Endothelial cell (in vitro differentiated cells): Measurements from ENCODE around the gene TBL1XR1. TPM values are rescaled to one million over a fixed set of nuclear protein-coding genes. Genes with fewer than 3 reads are reported as not detected.

ENCODE experiments used
- DNase-seq: peaks from one replicate; pipeline ENCODE4 v3.0.0; 2021; ENCODE audit warnings: low spot score
- H3K27ac Mint-ChIP-seq: one replicate; pipeline ENCODE4 v1.8.0; 2021; ENCODE audit warnings: mixed read lengths, inconsistent platforms; ENCODE audit not compliant: unreplicated experiment
- H3K27me3 Mint-ChIP-seq: one replicate; pipeline ENCODE4 v1.8.0; 2021; ENCODE audit warnings: mild to moderate bottlenecking, moderate library complexity, mixed read lengths, inconsistent platforms; ENCODE audit not compliant: unreplicated experiment
- H3K36me3 Mint-ChIP-seq: one replicate; pipeline ENCODE4 v1.8.0; 2021; ENCODE audit warnings: mild to moderate bottlenecking, low read depth, mixed read lengths, inconsistent platforms; ENCODE audit not compliant: unreplicated experiment
- H3K4me1 Mint-ChIP-seq: one replicate; pipeline ENCODE4 v1.8.0; 2021; ENCODE audit warnings: mild to moderate bottlenecking, mixed read lengths, inconsistent platforms; ENCODE audit not compliant: unreplicated experiment
- H3K4me3 Mint-ChIP-seq: one replicate; pipeline ENCODE4 v1.8.0; 2021; ENCODE audit warnings: mild to moderate bottlenecking, mixed read lengths, inconsistent platforms; ENCODE audit not compliant: unreplicated experiment
- H3K9me3 Mint-ChIP-seq: one replicate; pipeline ENCODE4 v1.8.0; 2021; ENCODE audit warnings: mixed read lengths, inconsistent platforms; ENCODE audit not compliant: unreplicated experiment
- total RNA-seq: library from RNA; stranded (reverse); fragmentation: NEBNext Ultra II Directional; extraction: Animal tissue kit (Norgen Biotek cat#: 25700); gene quantifications from one replicate; pipeline ENCODE4 v1.2.1, GENCODE V29; 2021; ENCODE audit not compliant: unreplicated experiment
- TF ChIP-seq, protein P1 (sequence below): fragments of 200-600 bp; sonication (generic); IDR thresholded peaks from one replicate; pipeline ENCODE4 v1.5.0; 2021; ENCODE audit warnings: antibody characterized with exemption; ENCODE audit not compliant: unreplicated experiment

Gene TBL1XR1
- total RNA-seq, 1 donor from 2014 or later, result 156 TPM

DNA sequence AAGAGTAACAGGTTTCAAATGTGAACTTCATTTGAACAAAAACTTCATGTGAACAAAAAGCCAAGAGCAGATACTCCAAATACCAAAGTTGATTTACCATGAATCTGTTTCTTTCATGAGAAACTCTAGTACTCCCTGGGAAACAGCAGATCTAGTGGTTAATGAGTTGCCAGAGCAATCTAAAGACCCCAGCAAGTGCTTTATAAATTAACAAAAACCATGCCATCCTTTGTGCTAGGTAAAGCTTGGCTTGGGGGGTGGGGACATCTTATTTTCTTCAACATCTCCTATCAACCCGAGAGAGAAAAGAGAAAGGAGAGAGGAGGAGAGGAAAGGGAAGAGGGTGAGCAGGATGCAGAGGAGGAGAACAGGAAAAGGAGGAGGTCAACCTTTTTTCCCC lies 100.7 kb downstream of the TBL1XR1 start:
- peak overlapping the region; percentile 79 for H3K27ac Mint-ChIP-seq
- H3K4me3 Mint-ChIP-seq, result no peak overlapping the region
- peaks cover 31% of the 10 kb centered on the region for H3K36me3 Mint-ChIP-seq

DNA sequence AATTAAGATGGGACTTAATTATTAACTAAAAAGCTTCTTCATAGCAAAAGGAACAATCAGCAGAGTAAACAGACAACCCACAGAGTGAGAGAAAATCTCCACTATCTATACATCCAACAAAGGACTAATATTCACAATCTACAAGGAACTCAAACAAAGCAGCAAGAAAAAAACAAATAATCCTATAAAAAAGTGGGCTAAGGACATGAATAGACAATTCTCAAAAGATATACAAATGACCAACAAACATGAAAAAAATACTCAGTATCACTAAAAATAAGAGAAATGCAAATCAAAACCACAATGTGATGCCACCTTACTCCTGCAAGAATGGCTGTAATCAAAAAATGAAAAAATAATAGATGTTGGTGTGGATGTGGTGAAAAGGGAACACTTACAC lies 103.3 kb downstream of the TBL1XR1 start:
- no peaks in the 10 kb centered on the region for H3K27me3 Mint-ChIP-seq
- H3K9me3 Mint-ChIP-seq, result peaks cover 6% of the 10 kb centered on the region
- H3K27ac Mint-ChIP-seq, result no peak overlapping the region
- H3K36me3 Mint-ChIP-seq, result peaks cover 31% of the 10 kb centered on the region
- no peak for DNase-seq
- TF ChIP-seq, protein P1, sequence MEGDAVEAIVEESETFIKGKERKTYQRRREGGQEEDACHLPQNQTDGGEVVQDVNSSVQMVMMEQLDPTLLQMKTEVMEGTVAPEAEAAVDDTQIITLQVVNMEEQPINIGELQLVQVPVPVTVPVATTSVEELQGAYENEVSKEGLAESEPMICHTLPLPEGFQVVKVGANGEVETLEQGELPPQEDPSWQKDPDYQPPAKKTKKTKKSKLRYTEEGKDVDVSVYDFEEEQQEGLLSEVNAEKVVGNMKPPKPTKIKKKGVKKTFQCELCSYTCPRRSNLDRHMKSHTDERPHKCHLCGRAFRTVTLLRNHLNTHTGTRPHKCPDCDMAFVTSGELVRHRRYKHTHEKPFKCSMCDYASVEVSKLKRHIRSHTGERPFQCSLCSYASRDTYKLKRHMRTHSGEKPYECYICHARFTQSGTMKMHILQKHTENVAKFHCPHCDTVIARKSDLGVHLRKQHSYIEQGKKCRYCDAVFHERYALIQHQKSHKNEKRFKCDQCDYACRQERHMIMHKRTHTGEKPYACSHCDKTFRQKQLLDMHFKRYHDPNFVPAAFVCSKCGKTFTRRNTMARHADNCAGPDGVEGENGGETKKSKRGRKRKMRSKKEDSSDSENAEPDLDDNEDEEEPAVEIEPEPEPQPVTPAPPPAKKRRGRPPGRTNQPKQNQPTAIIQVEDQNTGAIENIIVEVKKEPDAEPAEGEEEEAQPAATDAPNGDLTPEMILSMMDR, result no peak
- H3K4me3 Mint-ChIP-seq, result no peak overlapping the region
- peaks cover 16% of the 10 kb centered on the region for H3K4me1 Mint-ChIP-seq

More for the DNA sequence above, 100.7 kb downstream of the TBL1XR1 start:
- no peak for DNase-seq
- TF ChIP-seq, protein P1, result no peak
- peaks cover 6% of the 10 kb centered on the region for H3K9me3 Mint-ChIP-seq
- no peaks in the 10 kb centered on the region for H3K27me3 Mint-ChIP-seq
- peaks cover 8% of the 10 kb centered on the region for H3K4me1 Mint-ChIP-seq

DNA sequence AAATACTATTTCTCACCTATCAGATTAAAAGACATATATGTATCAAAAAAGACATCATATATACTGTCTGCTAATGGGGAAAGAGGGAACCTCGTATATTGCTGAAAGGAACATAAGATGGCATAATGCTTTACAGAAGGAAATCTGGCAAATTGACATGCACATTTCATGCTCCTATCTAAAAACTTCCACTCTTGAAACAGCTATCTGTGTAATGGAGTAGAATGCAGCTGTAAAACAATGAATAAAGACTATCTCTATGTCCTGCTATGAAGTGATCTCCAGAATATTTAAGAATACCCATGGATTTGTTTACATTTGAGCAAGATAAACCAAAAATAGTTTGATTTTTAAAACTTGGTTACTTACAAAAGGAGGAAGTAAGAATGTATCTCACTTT lies 107.4 kb downstream of the TBL1XR1 start:
- Mint-ChIP-seq H3K27me3 (peaks cover under 1% of the 10 kb centered on the region), H3K4me3 (no peak overlapping the region), H3K27ac (no peak overlapping the region), H3K4me1 (peaks cover 22% of the 10 kb centered on the region), H3K36me3 (peaks cover 26% of the 10 kb centered on the region), H3K9me3 (peaks cover 6% of the 10 kb centered on the region)
- TF ChIP-seq, protein P1, result no peak
- DNase-seq, result no peak

DNA sequence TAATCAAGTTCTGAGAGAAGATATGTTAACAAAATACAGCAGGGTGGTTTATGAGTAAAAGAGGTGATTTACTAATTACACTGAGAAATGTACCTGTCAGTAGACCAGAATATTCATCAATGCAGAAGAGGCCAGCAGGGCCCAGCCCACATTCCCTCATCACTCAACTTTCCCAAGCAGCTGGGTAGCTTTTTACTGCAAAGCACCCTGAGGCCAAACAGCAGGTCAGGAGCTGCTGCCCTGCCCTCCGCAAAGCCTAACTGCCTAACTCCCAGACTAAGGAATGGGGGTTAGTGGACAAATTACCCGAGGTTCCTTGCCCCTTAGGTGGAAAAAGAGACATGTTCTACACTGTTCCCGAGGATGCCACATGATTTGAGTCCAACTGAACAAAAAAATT lies 108.2 kb downstream of the TBL1XR1 start:
- TF ChIP-seq, protein P1, result no peak
- H3K27me3 Mint-ChIP-seq, result peaks cover 4% of the 10 kb centered on the region
- no peak overlapping the region for H3K4me3 Mint-ChIP-seq
- peaks cover 30% of the 10 kb centered on the region for H3K4me1 Mint-ChIP-seq
- no peak for DNase-seq
- H3K9me3 Mint-ChIP-seq, result peaks cover 6% of the 10 kb centered on the region
- no peak overlapping the region for H3K27ac Mint-ChIP-seq
- peaks cover 28% of the 10 kb centered on the region for H3K36me3 Mint-ChIP-seq

DNA sequence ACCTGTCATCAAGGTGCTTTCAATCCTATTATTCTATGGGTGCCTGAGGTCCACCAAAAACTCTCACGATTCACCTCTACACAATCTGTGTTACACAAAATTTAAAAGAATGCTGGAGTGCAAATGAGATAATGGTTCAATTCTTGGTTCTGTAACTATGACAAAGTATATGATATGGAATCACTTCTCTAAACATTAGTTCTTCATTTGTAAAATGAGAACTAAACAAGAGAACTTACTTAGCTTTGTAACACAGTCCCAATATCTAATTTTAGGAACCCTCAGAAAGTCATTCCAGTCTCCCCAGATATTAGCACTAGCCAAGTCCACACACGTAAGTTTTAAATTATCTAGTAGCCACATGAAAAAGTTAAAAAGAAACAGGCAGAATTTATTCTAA lies 111.5 kb downstream of the TBL1XR1 start:
- peaks cover 30% of the 10 kb centered on the region for H3K4me1 Mint-ChIP-seq
- TF ChIP-seq, protein P1, result no peak
- H3K9me3 Mint-ChIP-seq, result no peaks in the 10 kb centered on the region
- peaks cover 10% of the 10 kb centered on the region for H3K36me3 Mint-ChIP-seq
- peaks cover 5% of the 10 kb centered on the region for H3K27me3 Mint-ChIP-seq
- H3K27ac Mint-ChIP-seq, result no peak overlapping the region
- no peak for DNase-seq
- H3K4me3 Mint-ChIP-seq, result no peak overlapping the region
